ENCODE measurements around the gene ALDH1A2.
"Not testable (repeated sequence)": the region's sequence is repeated elsewhere in the genome, so short reads cannot be mapped to it uniquely, and the experiment has no call there.

Gene ALDH1A2

DNA sequence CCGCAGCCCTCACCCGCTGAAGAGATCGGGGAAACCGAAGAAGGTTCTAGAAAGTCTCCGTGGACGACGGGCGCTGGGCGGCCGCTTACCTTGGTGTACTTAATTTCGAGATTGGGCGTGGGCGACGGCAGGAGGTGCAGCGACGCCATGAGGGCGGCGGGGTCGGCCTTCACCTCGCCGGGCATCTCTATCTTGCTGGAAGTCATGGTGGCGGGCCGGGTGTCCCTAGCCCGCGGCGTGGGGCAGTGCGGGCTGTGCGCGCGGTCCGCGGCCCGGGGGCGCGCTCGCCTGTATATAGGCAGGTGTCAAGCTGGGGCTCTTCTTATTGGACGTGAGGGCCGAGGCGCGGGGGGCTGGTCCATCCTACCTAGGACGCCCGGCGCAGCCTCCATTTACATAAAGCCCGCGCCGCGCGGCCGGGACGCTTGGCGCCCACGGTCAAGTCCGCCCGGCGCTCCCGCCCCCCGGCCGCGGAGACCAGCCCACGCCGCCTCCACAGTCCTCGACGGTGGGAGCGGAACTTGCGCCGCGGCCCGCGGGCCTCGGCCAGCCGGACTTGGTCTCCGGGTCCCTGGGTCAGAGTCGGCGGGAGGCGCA, at the start of gene ALDH1A2:
Gene ALDH1A2, minus strand, starts transcription at position 267 of the 597 bp plus-strand sequence. Its CDS starts 61 bp downstream, at position 206.
- no peak for DNase-seq

GRCh38 chr15:58114812-58115211, 49.3 kb upstream of the ALDH1A2 start:
- DNase-seq, result no peak

DNA sequence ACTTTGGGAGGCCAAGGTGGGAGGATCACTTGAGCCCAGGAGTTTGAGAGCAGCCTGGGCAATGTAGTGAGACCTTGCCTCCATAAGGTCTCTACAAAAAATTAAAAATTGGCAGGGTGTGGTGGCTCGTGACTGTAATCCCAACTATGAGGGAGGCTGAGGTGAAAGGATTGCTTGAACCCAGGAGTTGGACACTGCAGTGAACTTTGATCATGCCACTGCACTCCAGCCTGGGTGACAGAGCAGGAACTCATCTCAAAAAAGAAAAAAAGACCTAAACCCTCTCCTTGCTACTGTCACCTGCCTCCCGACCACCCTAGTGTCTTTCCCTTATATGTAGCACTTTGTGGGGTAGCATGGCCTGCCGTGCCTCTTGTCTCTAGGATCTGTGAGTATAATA, 48.9 kb upstream of the ALDH1A2 start:
- no peak for DNase-seq

- DNase-seq, result not testable (repeated sequence)
These were observed 47.8 kb upstream of the ALDH1A2 start for GRCh38 chr15:58113358-58113757.

DNA sequence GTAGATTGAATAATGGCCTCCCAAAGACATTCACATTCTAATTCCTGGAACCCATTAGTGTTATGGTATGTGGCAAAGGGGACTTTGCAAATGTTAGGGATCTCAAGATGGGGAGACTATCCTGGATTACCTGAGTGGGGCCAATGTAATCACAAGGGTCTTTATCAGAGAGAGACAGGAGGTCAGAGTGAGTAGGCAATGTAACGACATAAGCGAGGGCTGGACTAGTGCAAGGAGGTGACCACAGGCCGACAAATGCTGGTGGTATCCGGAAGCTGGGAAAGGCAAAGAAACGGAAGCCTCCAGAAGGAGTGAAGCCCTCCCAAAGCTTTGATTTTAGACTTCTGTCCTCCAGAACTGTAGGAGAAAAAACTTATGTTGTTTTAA, 46.2 kb upstream of the ALDH1A2 start:
- DNase-seq, result no peak

- no peak for DNase-seq
These were observed 45.6 kb upstream of the ALDH1A2 start for GRCh38 chr15:58110999-58111717.

- DNase-seq, result no peak
These were observed 43.9 kb upstream of the ALDH1A2 start for GRCh38 chr15:58109419-58109818.

DNA sequence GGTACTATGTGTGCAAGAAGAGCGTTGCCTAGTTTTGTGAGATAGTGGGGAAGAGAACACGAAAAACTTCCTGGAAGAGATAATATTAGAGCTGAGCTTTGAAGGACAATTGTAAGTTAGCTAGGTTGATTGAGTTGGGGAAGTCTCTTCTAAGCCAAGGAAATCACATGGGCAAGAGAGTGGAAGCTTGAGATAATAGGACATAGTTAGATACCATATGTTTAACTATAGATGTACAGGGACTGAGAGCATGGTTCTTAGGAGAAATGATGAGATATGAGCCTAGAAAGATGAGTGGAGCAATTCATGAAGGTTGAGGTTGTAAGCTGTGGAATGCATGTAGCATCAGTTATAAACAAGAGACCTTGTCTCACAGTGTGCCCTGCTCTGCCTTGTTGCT, 42.6 kb upstream of the ALDH1A2 start:
- DNase-seq, result no peak

DNA sequence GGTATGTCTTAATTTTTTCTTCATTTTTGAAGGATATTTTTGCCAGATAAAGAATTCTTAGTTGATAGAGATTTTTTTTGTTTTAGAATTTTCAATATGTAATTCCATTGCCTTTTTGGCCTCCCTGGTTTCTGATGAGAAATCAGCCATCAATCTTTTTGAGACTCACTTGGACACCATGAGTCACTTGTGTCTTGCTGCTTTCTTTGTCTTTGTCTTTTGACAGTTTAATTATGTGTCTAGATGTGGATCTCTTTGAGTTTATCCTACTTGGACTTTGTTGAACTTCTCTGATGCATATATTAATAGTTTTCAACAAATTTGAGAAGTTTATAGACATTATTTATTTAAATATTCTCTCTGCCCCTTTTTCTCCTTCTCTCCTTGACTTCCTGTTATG, 38.0 kb upstream of the ALDH1A2 start:
- DNase-seq, result no peak

DNA sequence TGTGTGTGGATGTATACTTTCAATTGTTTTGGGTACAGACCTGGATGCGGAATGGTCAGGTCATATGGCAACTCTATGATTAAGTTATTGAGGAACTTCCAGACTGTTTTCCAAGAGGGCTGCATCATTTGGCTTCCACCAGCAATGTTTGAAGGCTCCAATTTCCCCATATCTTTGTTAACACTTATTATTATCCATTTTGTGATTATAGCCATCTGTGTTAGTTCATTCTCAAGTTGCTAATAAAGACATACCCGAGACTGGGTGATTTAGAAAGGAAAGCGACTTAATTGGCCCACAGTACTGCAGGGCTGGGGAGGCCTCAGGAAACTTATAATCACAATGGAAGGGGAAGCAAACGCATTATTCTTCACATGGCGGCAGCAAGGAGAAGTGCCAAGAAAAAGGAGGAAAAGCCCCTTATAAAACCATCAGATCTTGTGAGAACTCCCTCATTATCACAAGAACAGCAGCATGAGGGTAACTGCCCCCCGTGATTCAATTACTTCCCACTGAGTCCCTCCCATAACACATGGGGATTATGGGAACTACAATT, 31.1 kb upstream of the ALDH1A2 start:
- no peak for DNase-seq

- DNase-seq, result no peak
These were observed 29.9 kb upstream of the ALDH1A2 start for GRCh38 chr15:58095415-58095814.

GRCh38 chr15:58087871-58088270, 22.4 kb upstream of the ALDH1A2 start:
- DNase-seq, result no peak

DNA sequence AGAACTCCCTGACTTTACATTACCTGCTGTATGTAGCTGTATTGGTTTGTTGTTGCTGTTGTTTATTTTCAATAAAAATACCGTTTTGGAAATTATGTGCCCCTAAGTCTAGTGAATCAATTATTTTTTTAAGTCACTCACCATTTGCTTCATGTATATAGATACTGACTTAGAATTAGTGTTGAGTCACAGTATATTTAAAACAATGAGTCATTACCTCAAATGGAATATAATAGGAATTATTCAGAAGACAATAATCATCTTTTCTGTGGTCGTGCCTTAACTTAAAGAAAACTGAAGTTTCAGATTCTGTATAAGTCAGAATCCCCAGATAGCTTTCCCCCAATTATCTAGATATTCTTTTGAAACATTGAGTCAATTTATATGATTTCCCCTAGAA, 21.0 kb upstream of the ALDH1A2 start:
- no peak for DNase-seq

DNA sequence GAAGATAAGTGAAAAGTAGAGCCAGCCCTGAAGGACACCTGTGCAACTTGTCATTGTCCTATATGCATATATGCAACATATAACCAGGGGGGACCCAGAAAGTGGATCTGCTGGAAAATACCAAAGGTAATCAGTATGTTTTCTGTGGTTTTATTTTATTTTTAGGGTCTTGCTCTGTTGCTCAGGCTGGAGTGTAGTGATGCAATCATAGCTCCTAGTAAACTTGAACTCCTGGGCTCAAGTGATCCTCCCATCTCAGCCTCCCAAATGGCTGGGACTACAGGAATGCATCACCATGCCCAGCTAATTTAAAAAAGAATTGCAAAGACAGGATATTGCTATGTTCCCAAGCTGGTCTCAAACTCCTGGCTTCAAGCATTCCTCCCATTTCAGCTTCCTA, 18.0 kb upstream of the ALDH1A2 start:
- no peak for DNase-seq

- DNase-seq, result no peak
These were observed 16.4 kb upstream of the ALDH1A2 start for GRCh38 chr15:58081891-58082290.

- DNase-seq, result no peak
These were observed 15.9 kb upstream of the ALDH1A2 start for GRCh38 chr15:58081456-58081855.

DNA sequence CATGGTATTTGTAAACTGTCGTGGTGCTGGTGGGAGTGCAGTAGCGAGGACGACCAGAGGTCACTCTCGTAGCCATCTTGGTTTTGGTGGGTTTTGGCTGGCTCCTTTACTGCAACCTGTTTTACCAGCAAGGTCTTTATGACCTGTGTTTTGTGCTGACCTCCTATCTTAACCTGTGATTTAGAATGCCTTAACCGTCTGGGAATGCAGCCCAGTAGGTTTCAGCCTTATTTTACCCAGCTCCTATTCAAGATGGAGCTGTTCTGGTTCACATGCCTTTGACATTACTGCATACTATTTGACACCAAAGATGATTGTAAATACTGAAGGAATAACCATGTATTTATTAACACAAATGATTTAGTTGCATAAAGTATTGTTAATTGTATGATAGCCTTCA, 15.4 kb upstream of the ALDH1A2 start:
- DNase-seq, result not testable (repeated sequence)

DNA sequence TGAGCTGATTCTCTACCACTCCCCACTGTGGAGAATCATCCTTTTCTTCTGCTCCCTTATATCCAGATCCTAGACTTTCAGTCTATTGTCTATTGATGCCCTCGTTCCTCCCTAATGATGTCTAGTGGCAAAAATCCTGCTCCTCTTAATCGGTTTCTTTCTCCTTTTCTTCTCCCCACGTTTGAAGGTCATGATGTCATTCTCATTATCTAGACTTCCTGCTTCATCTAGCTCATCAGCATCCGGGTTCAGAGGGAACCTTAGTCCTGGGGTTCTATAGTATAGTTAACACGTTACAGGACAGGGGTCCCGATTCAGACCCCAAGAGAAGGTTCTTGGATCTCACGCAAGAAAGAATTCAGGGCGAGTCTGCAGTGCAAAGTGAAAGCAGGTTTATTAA, 14.9 kb upstream of the ALDH1A2 start:
- DNase-seq, result no peak

DNA sequence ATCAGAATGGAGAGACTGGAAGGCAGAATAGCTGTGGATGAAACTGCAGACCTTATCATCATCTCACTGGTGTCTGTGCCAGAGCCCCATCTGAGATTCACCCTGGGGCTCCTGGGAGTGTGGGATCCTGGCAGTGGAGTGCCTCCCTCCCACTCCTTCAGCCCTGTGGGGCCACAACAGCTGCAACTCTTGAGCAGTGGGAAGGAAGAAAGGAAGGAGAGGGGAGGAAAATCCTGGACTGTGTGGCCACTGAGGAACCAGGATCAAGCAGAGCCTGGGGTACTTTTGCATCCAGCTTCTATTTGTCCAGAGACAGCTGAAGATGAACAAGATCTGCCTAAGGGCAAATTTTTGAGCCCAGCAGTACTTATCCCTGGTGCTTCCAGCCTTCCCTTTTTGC, 13.1 kb upstream of the ALDH1A2 start:
- DNase-seq, result no peak

GRCh38 chr15:58077427-58077826, 11.9 kb upstream of the ALDH1A2 start:
- DNase-seq, result no peak

DNA sequence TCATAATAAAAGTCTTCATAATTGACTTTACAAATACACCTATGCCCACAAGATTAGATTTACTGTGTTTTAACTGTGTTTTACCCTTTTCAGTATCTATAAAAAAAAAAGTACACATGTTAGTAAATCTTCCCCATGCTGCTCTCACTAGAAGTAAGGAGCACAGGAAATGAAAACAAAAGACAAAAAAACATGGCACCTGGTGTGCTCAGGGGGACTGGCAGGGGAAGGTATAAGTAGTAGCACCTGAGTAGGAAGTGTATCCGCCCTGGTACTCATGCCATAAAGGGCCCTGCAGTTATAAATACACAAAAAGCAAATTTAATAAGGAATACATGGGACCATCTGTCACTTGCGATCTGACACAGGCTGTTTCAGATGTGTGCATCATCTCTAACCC, 8.9 kb upstream of the ALDH1A2 start:
- no peak for DNase-seq

GRCh38 chr15:58070801-58071418, 5.4 kb upstream of the ALDH1A2 start:
- no peak for DNase-seq

GRCh38 chr15:58069008-58069407, 3.5 kb upstream of the ALDH1A2 start:
- no peak for DNase-seq
